CD4-positive, alpha-beta T cell (primary cell): ENCODE measurements around the gene ABR. TPM values are rescaled to one million over a fixed set of nuclear protein-coding genes. Genes with fewer than 3 reads are reported as not detected.

Experiments used
- ATAC-seq: fragments of 200-7000 bp; cut with Tn5 transposase; one replicate; pipeline ENCODE4 v1.10.0; 2022; ENCODE audit warnings: mild to moderate bottlenecking; ENCODE audit not compliant: poor library complexity
- CTCF ChIA-PET: fragments of 350-600 bp; sonication (Branson Sonifier 250); formaldehyde crosslinking; loops from one replicate; lab custom pipeline; 2021; ENCODE audit warnings: antibody characterized with exemption, inconsistent platforms; lab: Charles Lee
- POLR2A ChIA-PET: fragments of 350-600 bp; sonication (Branson Sonifier 250); formaldehyde crosslinking; loops from one replicate; lab custom pipeline; 2021; ENCODE audit warnings: antibody characterized with exemption, inconsistent platforms; lab: Charles Lee
- DNase-seq, 14 experiments: peaks; one replicate each; pipeline ENCODE4 v3.0.0-alpha.2; 2013 to 2020; ENCODE audit warnings: mixed read lengths in 2 of 14
- H3K27ac ChIP-seq, 2 donors: one replicate each; pipeline versions ENCODE4 v1.5.1 to v1.7.0; 2013; ENCODE audit warnings: low read length in 2 of 2, low read depth in 1 of 2, mild to moderate bottlenecking in 1 of 2
- H3K27me3 ChIP-seq, 2 experiments: 1 replicate in 1 of 2; 2 replicates in 1 of 2; pipeline versions ENCODE4 v1.6.1 to v1.7.0; 2013; ENCODE audit warnings: low read length in 2 of 2, control low read depth in 1 of 2, mild to moderate bottlenecking in 1 of 2, moderate library complexity in 1 of 2; ENCODE audit not compliant: insufficient read depth in 2 of 2, control insufficient read depth in 1 of 2
- H3K36me3 ChIP-seq: one replicate; pipeline ENCODE4 v1.6.1; 2013; ENCODE audit warnings: low read length, control low read depth; ENCODE audit not compliant: insufficient read depth
- H3K4me1 ChIP-seq: one replicate; pipeline ENCODE4 v1.6.1; 2013; ENCODE audit warnings: low read length, control low read depth; ENCODE audit not compliant: insufficient read depth
- H3K4me3 ChIP-seq: one replicate; pipeline ENCODE4 v1.5.1; 2013; ENCODE audit warnings: mild to moderate bottlenecking, low read length, moderate library complexity
- H3K9me3 ChIP-seq, 2 experiments: 1 replicate in 1 of 2; 2 replicates in 1 of 2; pipeline versions ENCODE4 v1.6.1 to v1.7.0; 2013; ENCODE audit warnings: low read length in 2 of 2, mild to moderate bottlenecking in 2 of 2, control low read depth in 1 of 2, moderate library complexity in 1 of 2; ENCODE audit not compliant: control insufficient read depth in 1 of 2, insufficient read depth in 1 of 2
- H3K27ac Mint-ChIP-seq: one replicate; pipeline ENCODE4 v1.8.0; 2020; ENCODE audit warnings: mixed read lengths
- H3K27me3 Mint-ChIP-seq: one replicate; pipeline ENCODE4 v1.8.0; 2021; ENCODE audit warnings: mixed read lengths
- H3K36me3 Mint-ChIP-seq: one replicate; pipeline ENCODE4 v1.8.0; 2021; ENCODE audit warnings: low read depth, mixed read lengths
- H3K4me1 Mint-ChIP-seq: one replicate; pipeline ENCODE4 v1.8.0; 2021; ENCODE audit warnings: low read depth, mixed read lengths
- H3K4me3 Mint-ChIP-seq: one replicate; pipeline ENCODE4 v1.8.0; 2020; ENCODE audit warnings: mild to moderate bottlenecking, mixed read lengths
- H3K9me3 Mint-ChIP-seq: one replicate; pipeline ENCODE4 v1.8.0; 2020; ENCODE audit warnings: mixed read lengths
- intact Hi-C, 2 experiments: fragments of 100-400 bp; cut with DNase I in 1 of 2; cut with micrococcal nuclease in 1 of 2; formaldehyde crosslinking; loops; one replicate each; pipeline versions ENCODE4 v1.15.1 to v1.9.0; 2023 to 2025; cut with DNase I, micrococcal nuclease
- total RNA-seq, 174 experiments: library from RNA in 2 of 174; stranded (reverse) in 2 of 174; gene quantifications; one replicate each; pipeline ENCODE4 v1.2.3 and lab custom pipeline; 2021 to 2026
- TF ChIP-seq, protein P1 (sequence below): fragments of 200-600 bp; IDR thresholded peaks from one replicate; pipeline ENCODE4 v1.8.0; 2022; ENCODE audit warnings: antibody characterized with exemption, mild to moderate bottlenecking

ABR gene
- total RNA-seq, 2 experiments from 2014 or later = 72.4 to 74.8 TPM

- DNase-seq (peak in 4 of 14 experiments; percentile 10 to 79 (median 40)), ATAC-seq (no peak)
- TF ChIP-seq, protein P1, sequence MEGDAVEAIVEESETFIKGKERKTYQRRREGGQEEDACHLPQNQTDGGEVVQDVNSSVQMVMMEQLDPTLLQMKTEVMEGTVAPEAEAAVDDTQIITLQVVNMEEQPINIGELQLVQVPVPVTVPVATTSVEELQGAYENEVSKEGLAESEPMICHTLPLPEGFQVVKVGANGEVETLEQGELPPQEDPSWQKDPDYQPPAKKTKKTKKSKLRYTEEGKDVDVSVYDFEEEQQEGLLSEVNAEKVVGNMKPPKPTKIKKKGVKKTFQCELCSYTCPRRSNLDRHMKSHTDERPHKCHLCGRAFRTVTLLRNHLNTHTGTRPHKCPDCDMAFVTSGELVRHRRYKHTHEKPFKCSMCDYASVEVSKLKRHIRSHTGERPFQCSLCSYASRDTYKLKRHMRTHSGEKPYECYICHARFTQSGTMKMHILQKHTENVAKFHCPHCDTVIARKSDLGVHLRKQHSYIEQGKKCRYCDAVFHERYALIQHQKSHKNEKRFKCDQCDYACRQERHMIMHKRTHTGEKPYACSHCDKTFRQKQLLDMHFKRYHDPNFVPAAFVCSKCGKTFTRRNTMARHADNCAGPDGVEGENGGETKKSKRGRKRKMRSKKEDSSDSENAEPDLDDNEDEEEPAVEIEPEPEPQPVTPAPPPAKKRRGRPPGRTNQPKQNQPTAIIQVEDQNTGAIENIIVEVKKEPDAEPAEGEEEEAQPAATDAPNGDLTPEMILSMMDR = no peak
- peaks cover 20% of the 10 kb centered on the region for H3K4me1 Mint-ChIP-seq
- Histone ChIP-seq H3K27ac (no peak overlapping the region), H3K27me3 (peaks cover 28 to 32% of the 10 kb centered on the region in 2 experiments), H3K36me3 (no peaks in the 10 kb centered on the region), H3K4me1 (peaks cover 15% of the 10 kb centered on the region), H3K9me3 (no peaks in the 10 kb centered on the region), H3K4me3 (peak overlapping the region; percentile 7)
- no peaks in the 10 kb centered on the region for H3K36me3 Mint-ChIP-seq
- H3K27ac Mint-ChIP-seq = no peak overlapping the region
- intact Hi-C loops = no loop called here
- H3K9me3 Mint-ChIP-seq = no peaks in the 10 kb centered on the region
- peaks cover 60% of the 10 kb centered on the region for H3K27me3 Mint-ChIP-seq
- H3K4me3 Mint-ChIP-seq = peak overlapping the region; percentile 85
- ChIA-PET CTCF (interaction anchor here (0.6 kb wide), 1 partner anchor 23 kb away, joined by 3 read pairs; no protein-coding TSS in a partner anchor), POLR2A (interaction anchor here (0.7 to 1.2 kb wide), 3 partner anchors 22 to 332 kb away, joined by 3 read pairs; no protein-coding TSS in a partner anchor)
Measured at GRCh38 chr17:1227917-1228780, 48.4 kb upstream of the ABR start.

GRCh38 chr17:1227365-1227764 lies 47.6 kb upstream of the ABR start:
- Histone ChIP-seq H3K27me3 (peaks cover 23 to 25% of the 10 kb centered on the region in 2 experiments), H3K27ac (no peak overlapping the region), H3K9me3 (no peaks in the 10 kb centered on the region), H3K4me3 (no peak overlapping the region), H3K36me3 (no peaks in the 10 kb centered on the region), H3K4me1 (peaks cover 15% of the 10 kb centered on the region)
- TF ChIP-seq, protein P1 = no peak
- no peaks in the 10 kb centered on the region for H3K9me3 Mint-ChIP-seq
- H3K27ac Mint-ChIP-seq = no peak overlapping the region
- peak overlapping the region; percentile 85 for H3K4me3 Mint-ChIP-seq
- CTCF ChIA-PET = no interaction called here
- peaks cover 20% of the 10 kb centered on the region for H3K4me1 Mint-ChIP-seq
- DNase-seq = no peak
- peaks cover 54% of the 10 kb centered on the region for H3K27me3 Mint-ChIP-seq
- no peaks in the 10 kb centered on the region for H3K36me3 Mint-ChIP-seq
- intact Hi-C loops = no loop called here
- POLR2A ChIA-PET = interaction anchor here (0.7 kb wide), 1 partner anchor 332 kb away, joined by 3 read pairs; no protein-coding TSS in a partner anchor
- ATAC-seq = no peak

DNA sequence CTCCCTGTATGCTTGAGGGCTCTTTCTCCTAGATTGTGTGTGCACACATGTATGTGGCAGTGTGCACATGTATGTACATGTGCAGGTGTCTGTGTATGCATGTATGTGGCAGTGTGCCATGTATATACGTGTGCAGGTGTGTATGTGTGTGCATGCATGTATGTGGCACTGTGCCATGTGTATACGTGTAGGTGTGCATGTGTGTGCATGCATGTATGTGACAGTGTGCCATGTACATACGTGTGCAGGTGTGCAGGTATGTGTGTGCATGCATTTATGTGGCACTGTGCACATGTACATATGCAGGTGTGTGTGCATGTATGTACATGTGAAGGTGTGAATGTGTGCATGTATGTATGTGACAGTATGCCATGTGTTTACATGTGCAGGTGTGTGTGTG lies 46.5 kb upstream of the ABR start:
- ATAC-seq = no peak
- Mint-ChIP-seq H3K27me3 (peaks cover 49% of the 10 kb centered on the region), H3K36me3 (no peaks in the 10 kb centered on the region), H3K27ac (no peak overlapping the region), H3K4me1 (peaks cover 16% of the 10 kb centered on the region), H3K4me3 (no peak overlapping the region), H3K9me3 (no peaks in the 10 kb centered on the region)
- TF ChIP-seq, protein P1 = no peak
- CTCF ChIA-PET = no interaction called here
- no peak overlapping the region for H3K27ac ChIP-seq
- peaks cover 17 to 22% of the 10 kb centered on the region in 2 experiments for H3K27me3 ChIP-seq
- H3K4me3 ChIP-seq = no peak overlapping the region
- intact Hi-C loops = no loop called here
- H3K4me1 ChIP-seq = peaks cover 15% of the 10 kb centered on the region
- H3K9me3 ChIP-seq = no peaks in the 10 kb centered on the region
- DNase-seq = no peak
- POLR2A ChIA-PET = no interaction called here
- H3K36me3 ChIP-seq = no peaks in the 10 kb centered on the region
